SKM-1 treated with dmso at 0.1 percent for 144 hours (cell line): Measurements from ENCODE around the gene ACVR1B.

ENCODE experiments used
- DNase-seq: peaks from one replicate; lab custom pipeline; 2025; ENCODE audit not compliant: unreplicated experiment; lab: John Stamatoyannopoulos, UW

The ACVR1B gene

GRCh38 chr12:51942501-51943000, 8.9 kb upstream of the ACVR1B start:
- DNase-seq: no peak

GRCh38 chr12:51943346-51943745, 8.2 kb upstream of the ACVR1B start:
- DNase-seq: no peak

- DNase-seq: no peak
Measured at GRCh38 chr12:51944608-51945233, 6.8 kb upstream of the ACVR1B start.

GRCh38 chr12:51947246-51947996, 4.1 kb upstream of the ACVR1B start:
- no peak for DNase-seq

GRCh38 chr12:51948066-51948465, 3.4 kb upstream of the ACVR1B start:
- DNase-seq: no peak

- no peak for DNase-seq
Measured at GRCh38 chr12:51949342-51950030, 2.0 kb upstream of the ACVR1B start.

- no peak for DNase-seq
Measured at GRCh38 chr12:51950682-51951198, 759 bp upstream of the ACVR1B start.

GRCh38 chr12:51951843-51952722, 584 bp downstream of the ACVR1B start:
- no peak for DNase-seq

GRCh38 chr12:51953089-51953488, 1.6 kb downstream of the ACVR1B start:
- no peak for DNase-seq

- DNase-seq: no peak
Measured at GRCh38 chr12:51953864-51954263, 2.4 kb downstream of the ACVR1B start.

- DNase-seq: no peak
Measured at GRCh38 chr12:51954561-51955361, 3.3 kb downstream of the ACVR1B start.

- no peak for DNase-seq
Measured at GRCh38 chr12:51955702-51956101, 4.2 kb downstream of the ACVR1B start.

GRCh38 chr12:51958542-51958941, 7.0 kb downstream of the ACVR1B start:
- DNase-seq: no peak

- DNase-seq: no peak
Measured at GRCh38 chr12:51959211-51959610, 7.7 kb downstream of the ACVR1B start.

GRCh38 chr12:51959921-51960320, 8.4 kb downstream of the ACVR1B start:
- DNase-seq: no peak

- DNase-seq: no peak
Measured at GRCh38 chr12:51960488-51960887, 9.0 kb downstream of the ACVR1B start.

- DNase-seq: no peak
Measured at GRCh38 chr12:51960890-51961289, 9.4 kb downstream of the ACVR1B start.

- DNase-seq: no peak
Measured at GRCh38 chr12:51961834-51962233, 10.3 kb downstream of the ACVR1B start.

GRCh38 chr12:51962737-51963136, 11.2 kb downstream of the ACVR1B start:
- no peak for DNase-seq

GRCh38 chr12:51963477-51963876, 12.0 kb downstream of the ACVR1B start:
- DNase-seq: no peak
